ENCODE results near the gene ZNF891.

The ZNF891 gene

DNA sequence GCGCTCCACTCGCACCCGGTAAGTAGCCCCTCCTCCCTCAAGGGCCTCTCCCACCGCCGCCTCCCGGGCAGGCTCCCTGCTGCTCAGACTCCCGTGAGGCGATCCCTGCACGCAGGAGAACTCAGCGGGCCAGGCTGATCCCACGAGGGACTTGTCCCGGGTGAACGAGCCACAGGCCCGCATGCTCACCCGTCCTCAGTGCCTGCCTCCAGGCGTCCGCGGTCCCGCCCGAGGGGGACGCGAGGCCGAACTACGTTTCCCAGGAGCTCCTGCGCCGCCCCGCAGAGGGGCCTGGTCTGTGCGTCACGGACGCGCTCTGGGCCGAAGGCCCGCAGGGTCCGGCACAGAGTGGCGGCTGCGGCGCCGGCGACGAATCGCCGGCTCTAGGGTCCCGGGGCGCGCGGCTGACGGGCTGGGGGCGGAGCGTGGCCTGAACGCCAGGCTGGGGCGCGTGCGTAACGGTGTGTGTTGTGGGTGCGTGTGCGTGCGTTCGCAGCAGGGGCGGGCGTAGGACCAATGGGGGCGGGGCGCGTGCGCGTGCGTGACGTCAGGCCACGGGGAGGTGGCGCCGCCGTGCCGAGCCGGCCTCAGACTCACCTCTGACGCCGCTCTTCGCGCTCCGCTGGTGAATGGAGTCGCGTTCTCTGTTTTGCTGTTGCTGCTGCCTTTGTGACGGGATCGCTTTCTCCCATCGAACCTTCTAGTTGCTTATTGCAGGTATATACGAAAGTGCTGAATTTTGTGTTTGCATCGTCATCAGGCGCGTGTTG, at the start of gene ZNF891, which contains the start of gene ZNF10:
Gene ZNF891, minus strand, starts transcription at position 237 of the 770 bp plus-strand sequence. CDS start 8,356 bp downstream, outside the sequence.
Gene ZNF10, plus strand, starts transcription at position 590 of the 770 bp plus-strand sequence. CDS start 13,866 bp downstream, outside the sequence.
- DNase-seq (ENCODE audit: low read depth in 4 of 4, low spot score in 1 of 4), result peak; percentile 94 to 97 (median 96)

DNA sequence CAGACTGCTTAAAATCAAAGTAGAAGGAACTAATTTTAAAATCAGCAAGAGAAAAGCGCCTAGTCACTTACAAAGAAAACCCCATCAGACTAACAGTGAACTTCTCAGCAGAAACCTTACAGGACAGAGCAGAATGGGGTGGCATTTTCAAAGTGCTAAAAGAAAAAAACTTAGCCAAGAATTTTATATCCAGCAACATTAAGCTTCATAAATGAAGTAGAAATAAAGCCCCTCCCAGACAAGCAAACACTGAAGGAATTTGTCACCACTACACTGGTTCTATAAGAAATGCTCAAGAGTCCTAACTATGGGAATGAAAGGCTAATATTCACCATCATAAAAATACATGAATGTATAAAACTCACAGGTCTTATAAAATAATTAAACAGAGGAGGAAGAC, 44.8 kb upstream of the ZNF891 start:
- no peak for DNase-seq (ENCODE audit: low read depth in 4 of 4, low spot score in 1 of 4)

DNA sequence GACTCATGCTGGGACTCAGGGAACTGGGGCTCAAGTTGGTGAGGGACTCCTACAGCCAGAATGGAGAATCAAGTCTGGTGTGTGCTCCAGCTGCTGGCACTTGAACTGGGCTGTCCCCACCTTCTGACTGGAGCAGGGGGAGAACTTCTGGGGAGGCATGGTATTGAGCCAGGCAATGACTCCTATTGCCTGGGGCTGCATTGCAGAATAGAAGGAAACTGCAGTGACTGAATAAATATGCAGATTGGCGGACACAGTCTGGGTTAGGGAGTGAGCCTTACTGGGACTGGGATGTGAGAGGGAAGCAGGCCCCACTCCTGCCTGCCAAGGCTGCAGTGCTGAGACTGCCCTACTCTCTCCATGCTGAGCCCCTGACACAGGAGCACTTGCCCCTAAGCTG, 42.4 kb upstream of the ZNF891 start:
- DNase-seq (ENCODE audit: low read depth in 4 of 4, low spot score in 1 of 4), result no peak

DNA sequence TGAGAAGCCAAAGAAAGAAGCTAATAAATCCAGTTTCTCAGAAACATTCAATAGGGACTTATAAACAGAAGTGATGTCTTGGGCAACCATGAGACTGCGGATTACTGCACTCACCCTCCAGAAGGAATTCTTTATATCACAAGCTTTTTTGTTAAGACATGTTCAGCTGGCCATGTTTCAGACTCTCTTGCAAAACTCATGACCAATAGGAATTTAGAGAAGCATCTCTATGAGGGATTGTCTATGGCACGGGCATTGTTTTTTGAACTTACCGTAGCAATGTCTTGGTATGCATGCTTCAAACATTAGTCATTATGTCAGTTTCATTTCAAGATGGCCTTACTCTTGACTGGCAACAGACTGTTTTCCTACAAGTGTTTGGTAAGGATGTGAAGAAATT, 35.7 kb upstream of the ZNF891 start:
- no peak for DNase-seq (ENCODE audit: low read depth in 4 of 4, low spot score in 1 of 4)

DNA sequence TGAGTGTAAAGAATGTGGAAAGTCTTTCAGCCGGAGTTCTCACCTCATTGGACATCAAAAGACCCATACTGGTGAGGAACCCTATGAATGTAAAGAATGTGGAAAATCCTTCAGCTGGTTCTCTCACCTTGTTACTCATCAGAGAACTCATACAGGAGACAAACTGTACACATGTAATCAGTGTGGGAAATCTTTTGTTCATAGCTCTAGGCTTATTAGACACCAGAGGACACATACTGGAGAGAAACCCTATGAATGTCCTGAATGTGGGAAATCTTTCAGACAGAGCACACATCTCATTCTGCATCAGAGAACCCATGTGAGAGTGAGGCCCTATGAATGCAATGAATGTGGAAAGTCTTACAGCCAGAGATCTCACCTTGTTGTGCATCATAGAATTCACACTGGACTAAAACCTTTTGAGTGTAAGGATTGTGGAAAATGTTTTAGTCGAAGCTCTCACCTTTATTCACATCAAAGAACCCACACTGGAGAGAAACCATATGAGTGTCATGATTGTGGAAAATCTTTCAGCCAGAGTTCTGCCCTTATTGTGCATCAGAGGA, 26.1 kb upstream of the ZNF891 start:
- DNase-seq (ENCODE audit: low read depth in 4 of 4, low spot score in 1 of 4), result no peak

DNA sequence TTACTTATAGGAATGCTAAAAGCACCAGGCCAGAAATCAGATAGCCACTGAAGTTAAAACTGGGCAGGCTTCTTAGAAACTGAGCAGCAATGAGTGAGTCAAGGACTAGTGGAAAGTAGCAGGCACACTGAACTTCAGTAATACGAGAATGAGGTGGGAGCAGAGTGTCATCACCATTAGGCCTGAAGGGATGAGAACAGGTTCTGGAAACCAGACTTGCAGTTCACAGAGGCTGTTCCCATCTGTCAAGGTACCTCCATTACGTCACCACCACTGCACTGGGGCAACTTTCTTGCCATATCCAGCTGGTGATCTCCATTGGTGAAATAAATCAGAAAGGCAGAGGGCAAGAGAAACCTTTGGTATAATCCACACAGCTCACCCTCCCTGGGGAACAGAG, 15.9 kb upstream of the ZNF891 start:
- DNase-seq (ENCODE audit: low read depth in 4 of 4, low spot score in 1 of 4), result no peak

DNA sequence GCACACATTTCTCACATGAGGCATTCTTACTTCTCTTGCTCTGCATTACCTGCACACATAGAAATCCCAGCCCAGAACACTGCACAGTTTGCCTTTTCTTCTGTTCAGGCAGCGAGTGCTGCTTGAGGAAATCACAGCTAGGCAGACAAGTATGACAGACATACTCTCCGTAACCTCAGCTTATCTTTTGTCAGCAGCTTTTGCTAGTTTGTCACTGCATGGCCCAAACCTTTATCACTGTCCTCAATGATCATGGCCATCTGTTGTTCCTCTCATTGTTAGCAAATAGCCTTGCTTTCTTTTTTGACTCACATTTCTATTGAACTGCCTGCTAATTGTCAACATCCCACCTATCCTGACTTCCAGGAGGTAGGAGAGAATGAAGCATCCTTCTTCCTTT, 5.7 kb upstream of the ZNF891 start:
- DNase-seq (ENCODE audit: low read depth in 4 of 4, low spot score in 1 of 4), result no peak

DNA sequence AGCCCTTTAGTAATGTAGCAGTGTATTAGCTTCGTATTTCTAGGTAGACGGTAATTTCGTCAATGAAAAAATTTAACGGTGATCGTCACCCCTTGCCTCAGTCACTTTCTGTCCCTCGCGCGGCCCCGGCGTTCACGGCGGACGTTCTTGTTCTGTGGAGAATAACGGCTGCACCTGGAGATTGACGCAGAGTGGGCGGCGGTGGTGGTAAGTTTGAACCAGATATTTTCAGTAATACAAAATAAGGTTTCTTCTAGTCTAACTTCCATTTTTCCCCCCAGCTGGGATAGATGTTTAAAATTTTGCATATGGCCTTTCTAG, 694 bp upstream of the ZNF891 start:
- DNase-seq (ENCODE audit: low read depth in 4 of 4, low spot score in 1 of 4), result peak in 1 of 4 experiments; percentile 13

DNA sequence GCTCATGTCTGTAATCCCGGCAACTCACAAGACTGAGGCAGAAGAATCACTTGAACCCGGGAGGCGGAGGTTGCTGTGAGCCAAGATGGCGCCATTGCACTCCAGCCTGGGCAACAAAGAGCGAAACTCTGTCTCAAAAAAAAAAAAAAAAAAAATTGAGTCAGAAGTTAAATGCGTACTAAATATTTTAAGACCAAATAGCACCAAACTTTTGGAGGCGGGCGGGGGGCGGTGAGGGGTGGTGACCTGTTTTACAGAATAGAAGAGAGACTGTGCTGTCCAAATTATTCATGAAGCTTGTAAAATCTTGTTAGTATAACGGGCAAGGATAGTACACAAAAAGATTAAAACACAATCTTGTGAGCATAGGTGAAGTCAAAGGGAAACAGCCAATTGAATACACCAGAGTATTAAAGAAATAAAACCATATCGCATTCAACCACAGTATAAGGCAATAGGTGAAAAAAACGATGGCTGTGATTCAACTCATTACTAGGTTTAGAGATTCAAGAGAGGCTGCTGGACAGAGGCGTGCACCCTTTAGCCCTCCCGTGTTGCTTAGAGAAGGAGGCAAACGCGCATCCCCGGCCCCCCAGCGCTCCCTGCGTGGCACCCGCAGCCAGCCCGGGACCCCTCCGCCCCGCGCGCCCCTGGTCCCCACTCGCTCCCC, 571 bp downstream of the ZNF891 start:
- DNase-seq (ENCODE audit: low read depth in 4 of 4, low spot score in 1 of 4), result peak in 1 of 4 experiments; percentile 2

DNA sequence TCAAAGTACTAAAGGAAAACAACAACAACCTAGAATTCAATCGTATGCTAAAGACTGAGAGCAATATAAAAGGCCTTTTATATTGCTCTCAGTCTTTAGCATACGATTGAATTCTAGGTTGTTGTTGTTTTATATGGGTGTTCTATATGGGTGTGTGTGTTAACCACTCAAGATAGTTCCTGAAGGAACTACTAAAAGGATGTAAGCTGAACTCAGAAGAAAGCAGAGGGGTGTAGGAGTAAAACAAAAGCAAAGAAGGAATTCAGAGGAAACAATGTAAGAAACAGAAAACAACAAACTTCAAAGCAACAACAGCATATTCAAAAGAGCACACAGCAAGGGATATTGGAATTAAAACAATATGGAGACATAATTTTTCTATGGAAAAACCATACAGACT, 5.4 kb downstream of the ZNF891 start:
- no peak for DNase-seq (ENCODE audit: low read depth in 4 of 4, low spot score in 1 of 4)

DNA sequence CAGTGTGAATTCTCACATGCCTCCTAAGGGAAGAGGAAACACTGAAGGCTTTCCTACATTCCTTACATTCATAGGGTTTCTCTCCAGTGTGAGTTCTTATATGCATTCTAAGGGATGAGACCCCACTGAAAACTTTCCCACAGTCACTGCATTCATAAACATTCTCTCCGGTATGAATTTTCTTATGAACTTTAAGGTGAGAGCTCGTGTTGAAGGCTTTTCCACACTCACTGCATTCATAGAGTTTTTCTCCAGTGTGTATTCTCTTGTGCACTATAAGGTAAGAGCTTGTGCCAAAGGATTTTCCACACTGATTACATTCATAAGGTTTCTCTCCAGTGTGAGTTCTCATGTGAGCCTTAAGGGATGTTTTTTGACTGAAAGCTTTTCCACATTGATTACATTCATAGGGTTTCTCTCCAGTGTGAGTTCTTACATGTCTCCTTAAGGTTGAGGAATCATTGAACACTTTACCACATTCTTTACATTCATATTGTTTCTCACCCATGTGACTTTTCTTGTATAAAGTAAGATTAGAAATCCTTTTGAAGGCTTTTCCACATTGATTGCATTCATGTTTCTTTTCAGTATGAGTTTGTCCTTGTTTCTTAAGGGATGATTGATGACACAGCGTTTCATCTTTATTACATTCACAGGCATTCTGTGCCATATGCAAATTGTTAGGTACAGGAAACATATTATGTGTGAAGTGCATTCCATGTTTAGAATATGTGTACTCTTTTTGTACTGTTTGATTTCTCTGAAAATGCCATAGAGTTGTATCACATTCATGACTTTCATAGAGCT, 9.5 kb downstream of the ZNF891 start:
- DNase-seq (ENCODE audit: low read depth in 4 of 4, low spot score in 1 of 4), result no peak

DNA sequence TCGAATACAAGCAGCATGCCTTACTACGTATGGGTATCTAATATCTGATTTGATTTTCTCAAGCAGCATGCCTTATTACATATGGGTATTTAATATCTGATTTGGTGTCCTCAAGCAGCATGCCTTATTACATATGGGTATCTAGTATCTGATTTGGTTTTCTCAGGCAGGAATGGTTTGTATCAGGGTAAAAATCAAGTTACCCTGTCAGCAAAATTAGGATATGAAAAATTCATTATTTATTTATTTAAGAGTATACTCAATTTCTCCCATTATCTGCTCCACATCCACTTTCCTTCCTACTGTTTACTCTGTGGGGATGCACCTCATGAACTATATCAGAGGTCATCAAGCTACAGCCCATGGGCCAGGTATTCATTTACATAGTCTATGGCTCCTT, 21.9 kb downstream of the ZNF891 start:
- no peak for DNase-seq (ENCODE audit: low read depth in 4 of 4, low spot score in 1 of 4)

DNA sequence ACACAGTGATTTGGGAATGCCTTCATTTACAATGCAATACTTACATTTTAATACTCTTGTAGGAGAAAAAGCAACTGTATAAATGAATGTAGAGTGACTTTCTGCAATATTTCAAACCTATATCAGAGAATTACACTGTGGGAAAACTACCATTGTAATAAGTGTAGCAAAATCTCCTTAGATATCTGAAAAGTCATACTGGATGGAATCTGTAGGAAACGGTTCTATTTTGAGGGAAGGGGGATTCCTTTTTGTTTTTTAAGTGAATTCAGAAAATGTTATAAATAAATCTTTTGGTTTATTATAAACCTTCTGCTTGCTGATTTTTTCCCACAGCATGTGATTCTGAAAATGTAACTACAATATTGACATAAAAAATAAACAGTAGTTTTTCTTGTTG, 23.0 kb downstream of the ZNF891 start:
- no peak for DNase-seq (ENCODE audit: low read depth in 4 of 4, low spot score in 1 of 4)

DNA sequence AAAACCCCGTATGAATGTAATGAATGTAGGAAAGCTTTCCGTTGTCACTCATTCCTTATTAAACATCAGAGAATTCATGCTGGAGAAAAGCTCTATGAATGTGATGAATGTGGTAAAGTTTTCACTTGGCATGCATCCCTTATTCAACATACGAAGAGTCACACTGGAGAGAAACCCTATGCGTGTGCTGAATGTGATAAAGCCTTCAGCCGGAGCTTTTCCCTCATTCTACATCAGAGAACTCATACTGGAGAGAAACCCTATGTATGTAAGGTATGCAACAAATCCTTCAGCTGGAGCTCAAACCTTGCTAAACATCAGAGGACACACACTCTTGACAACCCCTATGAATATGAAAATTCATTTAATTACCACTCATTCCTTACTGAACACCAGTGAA, 23.8 kb downstream of the ZNF891 start:
- DNase-seq (ENCODE audit: low read depth in 4 of 4, low spot score in 1 of 4), result no peak

DNA sequence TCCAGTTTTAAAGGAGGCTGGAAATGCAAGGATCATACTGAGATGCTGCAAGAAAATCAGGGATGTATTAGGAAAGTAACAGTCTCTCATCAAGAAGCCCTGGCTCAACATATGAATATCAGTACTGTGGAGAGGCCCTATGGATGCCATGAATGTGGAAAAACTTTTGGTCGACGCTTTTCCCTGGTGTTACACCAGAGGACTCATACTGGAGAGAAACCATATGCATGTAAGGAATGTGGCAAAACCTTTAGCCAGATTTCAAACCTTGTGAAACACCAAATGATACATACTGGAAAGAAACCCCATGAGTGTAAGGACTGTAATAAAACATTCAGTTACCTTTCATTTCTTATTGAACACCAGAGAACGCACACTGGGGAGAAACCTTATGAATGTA, 24.5 kb downstream of the ZNF891 start:
- no peak for DNase-seq (ENCODE audit: low read depth in 4 of 4, low spot score in 1 of 4)

DNA sequence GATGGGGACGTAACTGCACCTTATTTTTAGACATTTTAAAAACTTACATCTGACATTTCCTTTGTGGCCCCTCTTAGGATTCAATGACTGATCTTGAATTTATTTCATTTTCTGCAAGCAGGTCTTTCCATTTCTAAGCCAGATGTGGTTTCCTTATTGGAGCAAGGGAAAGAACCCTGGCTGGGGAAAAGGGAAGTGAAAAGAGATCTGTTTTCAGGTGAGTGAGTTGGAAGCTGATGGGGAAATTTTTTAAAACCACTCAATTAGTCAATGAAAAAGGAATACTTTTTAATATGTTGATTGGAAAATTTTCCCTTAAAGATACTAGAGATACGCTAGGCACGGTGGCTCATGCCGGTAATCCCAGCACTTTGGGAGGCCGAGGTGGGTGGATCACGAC, 46.7 kb downstream of the ZNF891 start:
- no peak for DNase-seq (ENCODE audit: low read depth in 4 of 4, low spot score in 1 of 4)

DNA sequence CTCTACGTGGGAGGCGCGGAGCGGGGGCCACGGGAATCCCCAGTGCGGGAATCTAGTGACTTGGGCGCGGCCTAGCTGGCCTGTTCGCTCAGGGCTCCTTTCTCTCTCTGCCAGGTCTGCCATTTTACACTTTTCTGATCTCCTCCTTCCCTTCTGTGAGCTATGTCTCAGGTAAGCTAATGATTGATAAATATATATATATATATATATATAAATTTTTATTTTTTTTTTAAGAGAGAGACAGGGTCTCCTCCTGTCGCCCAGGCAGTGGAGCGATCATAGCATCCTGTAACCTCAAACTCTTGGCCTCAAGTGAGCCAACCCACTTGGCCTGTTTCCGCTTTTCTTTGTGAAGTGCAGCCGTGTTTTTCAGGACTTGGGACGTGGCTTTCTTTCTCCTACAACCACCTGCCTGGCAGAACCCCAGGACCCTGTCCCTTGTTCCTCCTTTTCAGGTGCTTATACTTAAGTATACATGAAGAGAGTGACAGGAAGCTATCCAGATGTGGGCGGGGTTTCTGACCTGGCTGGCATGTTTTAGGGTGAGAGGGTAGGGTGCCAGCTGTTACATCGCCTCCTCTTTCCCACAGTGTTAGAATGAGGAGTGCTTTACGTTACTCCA, 48.8 kb downstream of the ZNF891 start:
- no peak for DNase-seq (ENCODE audit: low read depth in 4 of 4, low spot score in 1 of 4)

DNA sequence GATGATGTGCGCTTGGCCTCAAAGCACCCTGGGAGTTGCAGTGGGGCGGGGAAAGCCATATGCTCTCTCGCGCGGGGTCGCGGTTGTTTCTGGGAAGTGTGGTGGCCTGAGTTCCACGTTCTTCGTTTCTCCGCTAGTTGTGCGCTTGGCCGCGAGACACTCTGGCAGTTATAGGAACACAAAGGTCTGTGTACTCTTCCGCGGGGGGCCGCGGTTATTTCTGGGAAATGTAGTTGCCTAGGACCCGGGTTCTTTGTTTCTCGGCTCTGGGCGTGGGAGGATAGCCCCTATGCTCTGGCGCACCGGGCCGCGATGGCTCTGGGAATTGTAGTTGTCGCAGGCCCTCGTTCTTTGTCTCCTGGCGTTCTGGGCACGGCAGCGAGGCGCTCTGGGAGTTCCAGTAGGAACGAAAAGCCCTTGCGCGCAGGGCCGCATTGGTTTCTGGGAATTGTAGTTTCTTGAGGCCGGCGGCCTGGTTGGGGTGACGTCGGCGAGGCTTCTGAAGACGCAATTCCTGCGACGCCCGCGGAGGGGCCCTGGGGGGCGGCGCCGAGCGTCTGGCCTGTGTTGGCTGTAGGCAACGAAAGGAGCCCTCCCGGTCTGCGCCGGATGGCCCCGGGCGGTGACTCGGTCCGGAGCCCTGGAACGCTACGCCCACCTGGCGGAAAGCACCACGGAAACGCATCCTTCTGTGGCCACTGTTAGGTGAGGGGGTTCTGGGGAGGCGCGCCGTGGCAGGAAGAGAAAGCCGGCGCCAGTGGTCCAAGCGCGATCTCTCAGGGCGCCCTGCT, 49.5 kb downstream of the ZNF891 start, which contains the start of gene ZNF140:
Gene ZNF140, plus strand, starts transcription at position 556 of the 791 bp plus-strand sequence. CDS start 398 bp downstream, outside the sequence.
- DNase-seq (ENCODE audit: low read depth in 4 of 4, low spot score in 1 of 4), result peak; percentile 79 to 91 (median 86)

DNA sequence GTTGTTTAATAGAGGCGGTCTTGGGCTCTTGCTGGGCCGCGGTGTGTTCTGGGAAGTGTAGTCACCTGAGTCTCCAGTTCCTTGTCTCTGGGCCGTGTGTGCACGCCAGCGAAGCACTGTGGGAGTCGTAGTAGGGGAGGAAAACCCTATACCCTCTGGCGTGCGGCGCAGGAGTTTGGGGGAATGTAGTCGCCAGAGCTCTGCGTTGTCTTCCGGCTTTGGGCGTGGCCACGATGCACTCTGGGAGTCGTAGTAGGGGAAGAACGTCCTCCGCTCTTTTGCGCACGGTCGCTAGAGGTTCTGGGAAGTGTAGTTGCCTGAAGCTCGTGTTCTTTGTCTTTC, 50.1 kb downstream of the ZNF891 start:
- peak; percentile 87 to 92 (median 89) for DNase-seq (ENCODE audit: low read depth in 4 of 4, low spot score in 1 of 4)

DNA sequence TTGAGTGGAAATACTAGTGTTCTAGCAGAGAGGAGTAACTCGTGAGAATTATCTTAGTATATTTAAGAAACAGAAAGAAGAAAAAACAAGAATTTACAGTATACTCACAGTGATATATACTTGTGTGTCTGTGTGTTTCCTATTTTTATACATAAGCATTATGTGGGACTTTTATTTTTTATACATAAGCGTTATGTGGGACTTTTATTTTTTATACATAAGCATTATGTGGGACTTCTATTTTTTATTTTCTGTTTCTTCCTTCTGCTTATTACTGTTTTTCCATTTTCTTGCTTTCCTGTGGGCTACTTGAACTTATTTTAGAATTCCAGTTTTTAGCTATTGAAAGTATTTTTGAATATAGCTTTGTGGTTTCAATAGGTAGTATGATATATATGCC, 56.2 kb downstream of the ZNF891 start:
- no peak for DNase-seq (ENCODE audit: low read depth in 4 of 4, low spot score in 1 of 4)
